ENCODE measurements around the gene SP5. TPM values are rescaled to one million over a fixed set of nuclear protein-coding genes. Genes with fewer than 3 reads are reported as not detected.

The SP5 gene
- total and polyA plus RNA-seq, 2 donors (not counting 1 experiment from before 2014, with no cell fraction given), result not detected

- H3K4me2 ChIP-seq (replicated peaks; ENCODE audit: low read depth, low read length, poor library complexity, severe bottlenecking), result no peak overlapping the region
- no peaks in the 10 kb centered on the region for H3K4me1 ChIP-seq (ENCODE audit: control insufficient read depth in 2 of 2, insufficient read depth in 2 of 2, low read length in 2 of 2)
- no peak overlapping the region for H3K4me3 ChIP-seq (ENCODE audit: control extremely low read depth in 1 of 5, extremely low read depth in 1 of 5, insufficient read depth in 1 of 5, low read depth in 2 of 5, low read length in 4 of 5)
- POLR2A ChIA-PET, result no interaction called here
- H3K27me3 Mint-ChIP-seq, result peaks cover 7% of the 10 kb centered on the region
- no peak overlapping the region for H3K9ac ChIP-seq (ENCODE audit: low read length)
- no peak overlapping the region for H3K4me3 Mint-ChIP-seq
- H3K27me3 ChIP-seq (replicated peaks in 1 of 4; ENCODE audit: control extremely low read depth in 1 of 4, control insufficient read depth in 3 of 4, insufficient read depth in 4 of 4, low read length in 3 of 4), result no peaks in the 10 kb centered on the region
- TF ChIP-seq EZH2 (IDR thresholded peaks at IDR 0.05; ENCODE audit: borderline replicate concordance, insufficient read depth, low read depth, low read length, poor library complexity, severe bottlenecking), result no peak
- TF ChIP-seq CTCF (IDR thresholded peaks at IDR 0.05), result no peak
- intact Hi-C loops (cut with micrococcal nuclease), result no loop called here
- H4K20me1 ChIP-seq (ENCODE audit: control insufficient read depth, insufficient read depth, low read length, poor library complexity, severe bottlenecking), result no peaks in the 10 kb centered on the region
- no peaks in the 10 kb centered on the region for H3K9me3 ChIP-seq (ENCODE audit: control extremely low read depth in 1 of 3, control insufficient read depth in 2 of 3, insufficient read depth in 1 of 3, low read length in 2 of 3)
- WGBS (ENCODE audit: insufficient coverage), result 93% methylated on average over 3 of the region's 6 CpGs
- no peaks in the 10 kb centered on the region for H3K79me2 ChIP-seq (ENCODE audit: control insufficient read depth, insufficient read depth, low read length)
- H3K4me1 Mint-ChIP-seq, result no peaks in the 10 kb centered on the region
- H3K9me3 Mint-ChIP-seq (ENCODE audit: insufficient read depth), result no peaks in the 10 kb centered on the region
- no peak for ATAC-seq (ENCODE audit: low read depth)
- CTCF ChIA-PET, result no interaction called here
- no peaks in the 10 kb centered on the region for H3K36me3 ChIP-seq (replicated peaks in 1 of 2; ENCODE audit: control extremely low read depth in 1 of 2, control insufficient read depth in 1 of 2, extremely low read depth in 1 of 2, insufficient read depth in 2 of 2, low read length in 1 of 2)
- no peak overlapping the region for H3K27ac ChIP-seq (ENCODE audit: low read length in 2 of 2)
- no peak overlapping the region for H3K27ac Mint-ChIP-seq
- no peak overlapping the region for H2AFZ ChIP-seq (ENCODE audit: insufficient read depth, low read depth, low read length, poor library complexity, severe bottlenecking)
- no peak for DNase-seq
Measured at GRCh38 chr2:170675701-170676100, 39.4 kb upstream of the SP5 start.

GRCh38 chr2:170679607-170680079 is 35.5 kb upstream of the SP5 start:
- Histone ChIP-seq H4K20me1 (ENCODE audit: control insufficient read depth, insufficient read depth, low read length, poor library complexity, severe bottlenecking) (no peaks in the 10 kb centered on the region), H3K27me3 (replicated peaks in 1 of 4; ENCODE audit: control extremely low read depth in 1 of 4, control insufficient read depth in 3 of 4, insufficient read depth in 4 of 4, low read length in 3 of 4) (no peaks in the 10 kb centered on the region), H2AFZ (ENCODE audit: insufficient read depth, low read depth, low read length, poor library complexity, severe bottlenecking) (no peak overlapping the region), H3K79me2 (ENCODE audit: control insufficient read depth, insufficient read depth, low read length) (no peaks in the 10 kb centered on the region), H3K36me3 (replicated peaks in 1 of 2; ENCODE audit: control extremely low read depth in 1 of 2, control insufficient read depth in 1 of 2, extremely low read depth in 1 of 2, insufficient read depth in 2 of 2, low read length in 1 of 2) (no peaks in the 10 kb centered on the region), H3K4me2 (replicated peaks; ENCODE audit: low read depth, low read length, poor library complexity, severe bottlenecking) (no peak overlapping the region), H3K9ac (ENCODE audit: low read length) (no peak overlapping the region), H3K27ac (ENCODE audit: low read length in 2 of 2) (no peak overlapping the region), H3K4me1 (ENCODE audit: control insufficient read depth in 2 of 2, insufficient read depth in 2 of 2, low read length in 2 of 2) (no peaks in the 10 kb centered on the region), H3K4me3 (ENCODE audit: control extremely low read depth in 1 of 5, extremely low read depth in 1 of 5, insufficient read depth in 1 of 5, low read depth in 2 of 5, low read length in 4 of 5) (no peak overlapping the region), H3K9me3 (ENCODE audit: control extremely low read depth in 1 of 3, control insufficient read depth in 2 of 3, insufficient read depth in 1 of 3, low read length in 2 of 3) (no peaks in the 10 kb centered on the region)
- H3K27me3 Mint-ChIP-seq, result peaks cover 17% of the 10 kb centered on the region
- H3K4me3 Mint-ChIP-seq, result no peak overlapping the region
- WGBS (ENCODE audit: insufficient coverage), result 67% methylated on average over 3 of the region's 5 CpGs
- DNase-seq (no peak), ATAC-seq (ENCODE audit: low read depth) (no peak)
- no peak for TF ChIP-seq CTCF (IDR thresholded peaks at IDR 0.05)
- TF ChIP-seq EZH2 (IDR thresholded peaks at IDR 0.05; ENCODE audit: borderline replicate concordance, insufficient read depth, low read depth, low read length, poor library complexity, severe bottlenecking), result no peak
- CTCF ChIA-PET, result no interaction called here
- no peaks in the 10 kb centered on the region for H3K9me3 Mint-ChIP-seq (ENCODE audit: insufficient read depth)
- intact Hi-C loops (cut with micrococcal nuclease), result no loop called here
- H3K4me1 Mint-ChIP-seq, result no peaks in the 10 kb centered on the region
- POLR2A ChIA-PET, result no interaction called here
- no peak overlapping the region for H3K27ac Mint-ChIP-seq

Measured in B cell (primary cell).